HepG2 (cell line): Measurements from ENCODE around the gene NFIC. TPM values are rescaled to one million over a fixed set of nuclear protein-coding genes. Genes with fewer than 3 reads are reported as not detected.

Experiments
- AGO2 ChIP-seq: fragments of 200-400 bp; formaldehyde crosslinking; optimal IDR thresholded peaks from 2 replicates; pipeline ENCODE3; 2017; ENCODE audit warnings: mild to moderate bottlenecking, low read depth, low read length, moderate library complexity
- DR1 ChIP-seq: sonication (generic); formaldehyde crosslinking; IDR thresholded peaks from 2 replicates; pipeline ENCODE4 v1.8.0; 2021; ENCODE audit warnings: mild to moderate bottlenecking, missing genetic modification reagents, inconsistent platforms
- HDAC1 ChIP-seq: sonication (generic); formaldehyde crosslinking; IDR thresholded peaks from 2 replicates; pipeline ENCODE4 v1.5.1; 2020; ENCODE audit warnings: mild to moderate bottlenecking, missing genetic modification reagents
- KAT8 ChIP-seq: IDR thresholded peaks from 2 replicates; pipeline ENCODE4 v1.6.1; 2016; ENCODE audit warnings: missing genetic modification reagents, missing compliant biosample characterization
- MYC ChIP-seq: sonication (generic); formaldehyde crosslinking; IDR thresholded peaks from 2 replicates; pipeline ENCODE4 v1.9.0; 2021; ENCODE audit warnings: missing genetic modification reagents, borderline replicate concordance
- RFXAP ChIP-seq: sonication (generic); formaldehyde crosslinking; IDR thresholded peaks from 2 replicates; pipeline ENCODE4 v1.4.0; 2020; ENCODE audit warnings: missing genetic modification reagents, borderline replicate concordance
- SALL1 ChIP-seq: sonication (generic); formaldehyde crosslinking; IDR thresholded peaks from 2 replicates; pipeline ENCODE4 v1.8.0; 2022; ENCODE audit warnings: mild to moderate bottlenecking, missing genetic modification reagents
- ZNF143 ChIP-seq: sonication (generic); formaldehyde crosslinking; IDR thresholded peaks from 2 replicates; pipeline ENCODE4 v1.4.0; 2020; ENCODE audit warnings: missing genetic modification reagents
- ZNF333 ChIP-seq: sonication (generic); formaldehyde crosslinking; IDR thresholded peaks from 2 replicates; pipeline ENCODE4 v1.4.0; 2020; ENCODE audit warnings: mild to moderate bottlenecking, missing genetic modification reagents, borderline replicate concordance
- ZNF382 ChIP-seq: sonication (generic); formaldehyde crosslinking; IDR thresholded peaks from 2 replicates; pipeline ENCODE4 v1.5.0; 2020; ENCODE audit warnings: missing genetic modification reagents, mild to moderate bottlenecking, borderline replicate concordance
- ZNF549 ChIP-seq: sonication (generic); formaldehyde crosslinking; IDR thresholded peaks from 2 replicates; pipeline ENCODE4 v1.5.0; 2020; ENCODE audit warnings: missing genetic modification reagents
- ZNF552 ChIP-seq: sonication (generic); formaldehyde crosslinking; IDR thresholded peaks from 2 replicates; pipeline ENCODE4 v1.9.0; 2022; ENCODE audit warnings: missing genetic modification reagents, mild to moderate bottlenecking, borderline replicate concordance
- polyA plus RNA-seq, 8 experiments: library from polyadenylated mRNA; depleted of rRNA in 3 of 8; stranded (reverse) in 7 of 8; unstranded in 1 of 8; fragments of >200 nt; fragmentation: Illumina TruSeq in 4 of 8; extraction: Trizol in 4 of 8; gene quantifications; 2 replicates each; pipeline versions ENCODE4 v1.2.1 to v1.2.3, GENCODE V29; 2011 to 2016; ENCODE audit warnings: low read depth in 4 of 8, missing spikeins in 1 of 8, mixed read lengths in 1 of 8; ENCODE audit not compliant: insufficient read depth in 1 of 8
- total RNA-seq, 5 experiments: library from RNA; depleted of rRNA; stranded (reverse); fragments of >200 nt; fragmentation: Illumina TruSeq; extraction: Trizol; gene quantifications; 2 replicates each; pipeline ENCODE4 v1.2.3, GENCODE V29; 2016; ENCODE audit warnings: low read depth in 1 of 5
- TF ChIP-seq, protein P1 (sequence below): IDR thresholded peaks from 2 replicates; pipeline ENCODE4 v1.6.1; 2018; ENCODE audit warnings: missing genetic modification reagents
- TF ChIP-seq, protein P2 (sequence below): sonication (generic); formaldehyde crosslinking; IDR thresholded peaks from 2 replicates; pipeline ENCODE4 v1.5.0; 2020; ENCODE audit warnings: missing genetic modification reagents
- TF ChIP-seq, protein P3 (sequence below): sonication (generic); formaldehyde crosslinking; IDR thresholded peaks from 2 replicates; pipeline ENCODE4 v1.4.0; 2020; ENCODE audit warnings: missing genetic modification reagents
- TF ChIP-seq, protein P4 (sequence below): sonication (generic); formaldehyde crosslinking; IDR thresholded peaks from 2 replicates; pipeline ENCODE4 v1.8.0; 2022; ENCODE audit warnings: mild to moderate bottlenecking, missing genetic modification reagents, moderate library complexity
- TF ChIP-seq, protein P5 (sequence below): sonication (generic); formaldehyde crosslinking; IDR thresholded peaks from 2 replicates; pipeline ENCODE4 v1.5.1; 2020; ENCODE audit warnings: mild to moderate bottlenecking, missing genetic modification reagents, moderate library complexity
- TF ChIP-seq, protein P6 (sequence below): sonication (generic); formaldehyde crosslinking; IDR thresholded peaks from 2 replicates; pipeline ENCODE4 v1.4.0; 2020; ENCODE audit warnings: missing genetic modification reagents

NFIC gene
- total and polyA plus RNA-seq, 2 of the 13 experiments (the other 11 are each of a cell fraction or from before 2014, with no cell fraction given), result 1.3 to 2.5 TPM

DNA sequence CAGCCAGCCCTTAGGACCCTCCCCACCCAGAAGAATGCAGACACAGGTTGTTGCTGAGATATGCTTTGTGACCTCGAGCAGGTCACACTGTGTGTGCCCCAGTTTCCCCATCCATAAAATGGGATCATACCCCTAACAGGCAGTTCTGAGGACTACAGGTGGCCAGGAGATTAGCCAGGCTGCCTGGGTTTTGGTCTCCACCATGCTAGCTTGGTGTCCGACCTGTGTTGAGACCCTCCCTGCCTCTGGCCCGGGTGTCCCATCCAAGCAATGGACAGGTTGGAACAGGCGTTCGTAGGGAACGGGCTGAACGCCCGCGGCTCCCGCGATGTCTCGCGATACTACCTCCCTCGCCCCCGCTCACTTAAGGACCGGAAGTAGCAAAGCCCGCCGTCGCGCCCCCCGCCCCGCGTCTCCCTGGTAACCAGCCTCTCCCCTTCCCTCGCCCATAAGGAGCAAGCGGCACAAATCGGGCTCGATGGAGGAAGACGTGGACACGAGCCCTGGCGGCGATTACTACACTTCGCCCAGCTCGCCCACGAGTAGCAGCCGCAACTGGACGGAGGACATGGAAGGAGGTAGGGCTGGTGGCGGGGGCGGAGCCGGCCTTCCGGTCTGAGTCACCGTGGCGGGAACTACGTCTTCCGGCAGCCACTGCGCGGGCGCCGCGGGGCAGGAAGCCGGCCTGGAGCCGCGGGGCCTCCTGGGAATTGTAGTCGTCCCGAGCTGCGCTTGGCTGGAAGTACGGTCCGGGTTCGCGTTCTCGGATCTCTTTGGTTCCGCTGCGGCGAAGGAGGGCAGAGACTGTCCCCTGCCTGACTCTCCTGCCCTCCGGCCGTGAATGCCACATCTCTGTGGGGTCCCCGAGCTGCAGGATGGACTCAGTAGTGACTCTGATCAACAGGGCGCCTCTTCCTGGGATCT lies 68.5 kb downstream of the NFIC start (continued):
- TF ChIP-seq, protein P1, sequence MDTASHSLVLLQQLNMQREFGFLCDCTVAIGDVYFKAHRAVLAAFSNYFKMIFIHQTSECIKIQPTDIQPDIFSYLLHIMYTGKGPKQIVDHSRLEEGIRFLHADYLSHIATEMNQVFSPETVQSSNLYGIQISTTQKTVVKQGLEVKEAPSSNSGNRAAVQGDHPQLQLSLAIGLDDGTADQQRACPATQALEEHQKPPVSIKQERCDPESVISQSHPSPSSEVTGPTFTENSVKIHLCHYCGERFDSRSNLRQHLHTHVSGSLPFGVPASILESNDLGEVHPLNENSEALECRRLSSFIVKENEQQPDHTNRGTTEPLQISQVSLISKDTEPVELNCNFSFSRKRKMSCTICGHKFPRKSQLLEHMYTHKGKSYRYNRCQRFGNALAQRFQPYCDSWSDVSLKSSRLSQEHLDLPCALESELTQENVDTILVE (CRISPR knock-in tag), result peak; percentile 33; the same call in 1 of the 2 replicates
- TF ChIP-seq, protein P2, sequence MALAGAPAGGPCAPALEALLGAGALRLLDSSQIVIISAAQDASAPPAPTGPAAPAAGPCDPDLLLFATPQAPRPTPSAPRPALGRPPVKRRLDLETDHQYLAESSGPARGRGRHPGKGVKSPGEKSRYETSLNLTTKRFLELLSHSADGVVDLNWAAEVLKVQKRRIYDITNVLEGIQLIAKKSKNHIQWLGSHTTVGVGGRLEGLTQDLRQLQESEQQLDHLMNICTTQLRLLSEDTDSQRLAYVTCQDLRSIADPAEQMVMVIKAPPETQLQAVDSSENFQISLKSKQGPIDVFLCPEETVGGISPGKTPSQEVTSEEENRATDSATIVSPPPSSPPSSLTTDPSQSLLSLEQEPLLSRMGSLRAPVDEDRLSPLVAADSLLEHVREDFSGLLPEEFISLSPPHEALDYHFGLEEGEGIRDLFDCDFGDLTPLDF, result peak; percentile 76
- TF ChIP-seq ZNF143 (CRISPR knock-in tag), result peak; percentile 99
- TF ChIP-seq RFXAP (CRISPR knock-in tag), result no peak
- peak; percentile 76 for TF ChIP-seq AGO2
- TF ChIP-seq ZNF552 (CRISPR knock-in tag), result no peak
- TF ChIP-seq HDAC1, result peak; percentile 71; the same call in 1 of the 2 replicates
- TF ChIP-seq, protein P3, sequence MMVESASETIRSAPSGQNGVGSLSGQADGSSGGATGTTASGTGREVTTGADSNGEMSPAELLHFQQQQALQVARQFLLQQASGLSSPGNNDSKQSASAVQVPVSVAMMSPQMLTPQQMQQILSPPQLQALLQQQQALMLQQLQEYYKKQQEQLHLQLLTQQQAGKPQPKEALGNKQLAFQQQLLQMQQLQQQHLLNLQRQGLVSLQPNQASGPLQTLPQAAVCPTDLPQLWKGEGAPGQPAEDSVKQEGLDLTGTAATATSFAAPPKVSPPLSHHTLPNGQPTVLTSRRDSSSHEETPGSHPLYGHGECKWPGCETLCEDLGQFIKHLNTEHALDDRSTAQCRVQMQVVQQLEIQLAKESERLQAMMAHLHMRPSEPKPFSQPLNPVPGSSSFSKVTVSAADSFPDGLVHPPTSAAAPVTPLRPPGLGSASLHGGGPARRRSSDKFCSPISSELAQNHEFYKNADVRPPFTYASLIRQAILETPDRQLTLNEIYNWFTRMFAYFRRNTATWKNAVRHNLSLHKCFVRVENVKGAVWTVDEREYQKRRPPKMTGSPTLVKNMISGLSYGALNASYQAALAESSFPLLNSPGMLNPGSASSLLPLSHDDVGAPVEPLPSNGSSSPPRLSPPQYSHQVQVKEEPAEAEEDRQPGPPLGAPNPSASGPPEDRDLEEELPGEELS (CRISPR knock-in tag), result no peak
- TF ChIP-seq, protein P4, sequence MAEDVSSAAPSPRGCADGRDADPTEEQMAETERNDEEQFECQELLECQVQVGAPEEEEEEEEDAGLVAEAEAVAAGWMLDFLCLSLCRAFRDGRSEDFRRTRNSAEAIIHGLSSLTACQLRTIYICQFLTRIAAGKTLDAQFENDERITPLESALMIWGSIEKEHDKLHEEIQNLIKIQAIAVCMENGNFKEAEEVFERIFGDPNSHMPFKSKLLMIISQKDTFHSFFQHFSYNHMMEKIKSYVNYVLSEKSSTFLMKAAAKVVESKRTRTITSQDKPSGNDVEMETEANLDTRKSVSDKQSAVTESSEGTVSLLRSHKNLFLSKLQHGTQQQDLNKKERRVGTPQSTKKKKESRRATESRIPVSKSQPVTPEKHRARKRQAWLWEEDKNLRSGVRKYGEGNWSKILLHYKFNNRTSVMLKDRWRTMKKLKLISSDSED (CRISPR knock-in tag), result no peak
- TF ChIP-seq MYC, result peak; percentile 64; the same call in 1 of the 2 replicates
- peak; percentile 62; the same call in 1 of the 2 replicates for TF ChIP-seq DR1
- TF ChIP-seq ZNF333 (CRISPR knock-in tag), result 0 out of 2 replicates have a peak, but pooled peaks have one; percentile 54
- no peak for TF ChIP-seq ZNF382 (CRISPR knock-in tag)
- peak; percentile 73 for TF ChIP-seq SALL1 (CRISPR knock-in tag)
- TF ChIP-seq, protein P5, sequence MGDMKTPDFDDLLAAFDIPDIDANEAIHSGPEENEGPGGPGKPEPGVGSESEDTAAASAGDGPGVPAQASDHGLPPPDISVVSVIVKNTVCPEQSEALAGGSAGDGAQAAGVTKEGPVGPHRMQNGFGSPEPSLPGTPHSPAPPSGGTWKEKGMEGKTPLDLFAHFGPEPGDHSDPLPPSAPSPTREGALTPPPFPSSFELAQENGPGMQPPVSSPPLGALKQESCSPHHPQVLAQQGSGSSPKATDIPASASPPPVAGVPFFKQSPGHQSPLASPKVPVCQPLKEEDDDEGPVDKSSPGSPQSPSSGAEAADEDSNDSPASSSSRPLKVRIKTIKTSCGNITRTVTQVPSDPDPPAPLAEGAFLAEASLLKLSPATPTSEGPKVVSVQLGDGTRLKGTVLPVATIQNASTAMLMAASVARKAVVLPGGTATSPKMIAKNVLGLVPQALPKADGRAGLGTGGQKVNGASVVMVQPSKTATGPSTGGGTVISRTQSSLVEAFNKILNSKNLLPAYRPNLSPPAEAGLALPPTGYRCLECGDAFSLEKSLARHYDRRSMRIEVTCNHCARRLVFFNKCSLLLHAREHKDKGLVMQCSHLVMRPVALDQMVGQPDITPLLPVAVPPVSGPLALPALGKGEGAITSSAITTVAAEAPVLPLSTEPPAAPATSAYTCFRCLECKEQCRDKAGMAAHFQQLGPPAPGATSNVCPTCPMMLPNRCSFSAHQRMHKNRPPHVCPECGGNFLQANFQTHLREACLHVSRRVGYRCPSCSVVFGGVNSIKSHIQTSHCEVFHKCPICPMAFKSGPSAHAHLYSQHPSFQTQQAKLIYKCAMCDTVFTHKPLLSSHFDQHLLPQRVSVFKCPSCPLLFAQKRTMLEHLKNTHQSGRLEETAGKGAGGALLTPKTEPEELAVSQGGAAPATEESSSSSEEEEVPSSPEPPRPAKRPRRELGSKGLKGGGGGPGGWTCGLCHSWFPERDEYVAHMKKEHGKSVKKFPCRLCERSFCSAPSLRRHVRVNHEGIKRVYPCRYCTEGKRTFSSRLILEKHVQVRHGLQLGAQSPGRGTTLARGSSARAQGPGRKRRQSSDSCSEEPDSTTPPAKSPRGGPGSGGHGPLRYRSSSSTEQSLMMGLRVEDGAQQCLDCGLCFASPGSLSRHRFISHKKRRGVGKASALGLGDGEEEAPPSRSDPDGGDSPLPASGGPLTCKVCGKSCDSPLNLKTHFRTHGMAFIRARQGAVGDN (CRISPR knock-in tag), result peak; percentile 85
- TF ChIP-seq, protein P6, sequence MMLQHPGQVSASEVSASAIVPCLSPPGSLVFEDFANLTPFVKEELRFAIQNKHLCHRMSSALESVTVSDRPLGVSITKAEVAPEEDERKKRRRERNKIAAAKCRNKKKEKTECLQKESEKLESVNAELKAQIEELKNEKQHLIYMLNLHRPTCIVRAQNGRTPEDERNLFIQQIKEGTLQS (CRISPR knock-in tag), result peak; percentile 84
- TF ChIP-seq KAT8 (CRISPR knock-in tag), result peak; percentile 92
- no peak for TF ChIP-seq ZNF549 (CRISPR knock-in tag)
